ENCODE data around the gene GSE1.

GSE1 gene

DNA sequence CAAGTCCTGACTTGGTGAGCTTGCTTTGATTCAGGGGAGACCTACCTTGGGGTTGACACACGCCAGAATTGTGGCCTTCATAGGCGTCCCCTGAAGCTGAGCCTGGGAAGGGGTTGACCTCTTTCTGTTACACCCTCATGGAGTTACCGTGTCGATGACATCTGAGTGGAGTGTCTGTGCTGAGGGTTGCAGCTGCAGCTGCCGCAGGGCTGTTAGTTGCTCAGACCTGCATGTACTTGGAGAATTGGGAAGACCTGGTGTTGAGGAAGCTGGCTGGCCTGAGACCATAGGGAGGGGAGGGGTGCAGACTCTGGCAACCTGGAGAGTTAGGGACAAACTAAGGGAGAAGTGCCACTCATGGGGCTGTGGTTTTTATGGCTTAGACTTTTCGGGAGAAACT is 9.6 kb downstream of the GSE1 start:
- DNase-seq: no peak

DNA sequence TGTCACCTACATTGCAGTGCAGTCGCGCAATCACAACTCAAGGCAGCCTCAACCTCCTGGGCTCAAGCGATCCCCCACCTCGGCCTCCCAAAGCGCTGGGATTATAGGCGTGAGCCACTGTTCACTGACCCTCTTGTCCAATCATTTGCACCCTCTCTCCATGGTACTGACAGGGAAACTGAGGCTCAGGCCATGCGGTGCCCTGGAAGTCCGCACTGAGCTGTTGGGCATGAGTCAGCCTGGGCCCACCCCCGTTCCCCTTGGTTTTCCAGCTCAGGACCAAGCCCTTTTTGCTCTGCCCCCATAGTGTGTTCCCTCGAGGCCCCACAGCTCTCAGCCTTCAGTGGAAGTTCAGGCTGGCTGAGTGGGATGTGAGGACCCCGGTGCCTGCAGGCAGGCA is 10.1 kb downstream of the GSE1 start:
- DNase-seq: no peak

DNA sequence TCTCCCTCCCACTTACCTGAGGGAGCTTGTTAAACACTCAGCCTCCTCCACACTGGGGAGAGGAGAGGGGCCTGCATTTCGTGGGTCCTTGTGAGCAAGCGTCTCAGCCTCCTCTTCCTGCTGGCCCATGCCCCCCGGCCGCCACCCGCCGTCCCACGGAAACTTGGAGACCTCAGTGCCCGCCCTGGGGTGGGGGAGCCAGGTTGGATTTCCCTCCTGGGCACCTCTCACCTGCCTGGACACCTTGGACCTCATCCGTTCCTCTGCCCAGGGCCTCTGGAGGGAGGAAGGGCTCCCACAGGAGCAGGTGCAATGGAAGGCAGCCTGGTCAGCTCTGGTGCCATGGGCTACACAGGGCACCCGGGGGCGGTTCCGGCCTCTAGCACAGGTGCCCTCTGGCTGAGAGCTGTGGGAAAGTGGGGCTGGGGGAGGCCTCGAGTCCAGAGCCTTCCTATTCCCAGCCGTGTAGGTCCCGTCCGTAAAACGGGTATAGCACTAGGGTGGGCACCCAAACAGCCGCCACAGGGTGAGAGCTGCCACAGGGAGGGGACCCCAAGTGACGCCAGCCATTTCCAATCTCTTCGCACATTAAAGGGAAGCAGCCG is 11.0 kb downstream of the GSE1 start:
- no peak for DNase-seq

DNA sequence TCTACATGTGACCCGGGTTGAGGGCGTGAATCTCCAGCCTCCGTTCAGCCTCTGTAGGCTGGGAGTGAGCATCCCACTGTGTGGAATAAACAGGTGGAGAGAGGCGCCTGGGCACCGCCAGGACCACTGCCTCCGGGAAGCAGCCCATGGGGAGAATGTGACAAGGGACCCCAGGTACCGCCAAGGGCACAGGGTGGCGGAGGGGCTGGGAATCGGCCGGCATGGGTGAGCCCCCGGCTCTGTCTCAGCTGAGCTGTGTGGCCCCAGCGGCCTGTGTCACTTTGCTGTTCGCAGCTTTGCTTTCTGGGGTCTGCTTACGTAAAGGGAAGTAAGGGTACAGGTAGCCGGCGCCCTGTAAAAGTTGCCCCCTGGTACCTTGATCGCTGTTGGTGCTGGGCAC is 11.5 kb downstream of the GSE1 start:
- DNase-seq: no peak

DNA sequence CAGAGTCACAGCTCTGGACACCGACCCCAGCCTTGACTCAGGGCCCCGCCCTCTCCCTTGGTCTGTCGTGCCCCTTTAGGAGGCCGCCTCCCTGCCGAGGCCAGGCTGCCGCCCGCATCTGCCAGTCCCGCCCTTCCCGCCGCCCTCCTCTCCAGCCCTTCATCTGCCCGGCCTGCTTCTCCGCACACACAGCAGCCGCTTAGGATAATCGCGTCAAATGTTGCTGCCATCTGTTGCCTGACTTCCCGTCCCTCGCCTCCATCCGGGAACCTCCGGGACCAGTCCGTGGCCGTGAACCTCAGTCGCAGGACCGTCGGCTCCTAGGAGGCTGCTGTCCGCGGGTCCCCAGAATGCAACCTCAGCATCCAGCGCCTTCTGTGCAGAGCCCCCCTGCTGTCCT is 11.9 kb downstream of the GSE1 start:
- DNase-seq: no peak

DNA sequence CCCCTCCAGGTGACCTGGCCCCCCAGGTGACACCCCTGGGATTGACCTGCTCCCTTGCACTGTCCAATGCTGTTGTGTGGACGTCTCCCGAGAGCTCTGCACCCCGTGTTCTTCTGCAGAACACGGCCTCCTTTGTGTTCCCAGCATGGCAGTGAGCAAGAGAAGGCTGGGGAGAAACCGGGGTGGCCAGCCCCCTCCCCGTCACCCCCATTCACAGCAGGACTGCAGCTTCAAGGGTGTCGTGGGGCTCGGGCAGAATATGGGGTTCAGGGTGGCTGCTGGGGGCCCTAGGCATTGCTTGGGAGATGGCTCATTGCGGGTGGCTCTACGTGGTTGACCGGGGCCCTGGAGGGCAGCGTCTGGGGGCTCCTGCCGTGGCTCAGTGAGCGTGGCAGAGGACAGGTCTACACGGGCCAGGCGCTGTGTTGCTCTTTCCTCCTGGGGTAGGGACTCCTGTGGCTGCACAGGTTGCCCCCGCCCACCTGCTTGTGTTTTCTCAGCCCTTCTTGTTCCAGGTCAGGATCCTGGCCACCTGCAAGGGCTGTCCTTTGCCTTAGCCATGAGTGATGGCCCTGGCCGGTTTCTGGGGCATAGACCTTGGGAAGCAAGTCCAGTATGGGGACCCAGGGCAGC is 12.5 kb downstream of the GSE1 start:
- no peak for DNase-seq

DNA sequence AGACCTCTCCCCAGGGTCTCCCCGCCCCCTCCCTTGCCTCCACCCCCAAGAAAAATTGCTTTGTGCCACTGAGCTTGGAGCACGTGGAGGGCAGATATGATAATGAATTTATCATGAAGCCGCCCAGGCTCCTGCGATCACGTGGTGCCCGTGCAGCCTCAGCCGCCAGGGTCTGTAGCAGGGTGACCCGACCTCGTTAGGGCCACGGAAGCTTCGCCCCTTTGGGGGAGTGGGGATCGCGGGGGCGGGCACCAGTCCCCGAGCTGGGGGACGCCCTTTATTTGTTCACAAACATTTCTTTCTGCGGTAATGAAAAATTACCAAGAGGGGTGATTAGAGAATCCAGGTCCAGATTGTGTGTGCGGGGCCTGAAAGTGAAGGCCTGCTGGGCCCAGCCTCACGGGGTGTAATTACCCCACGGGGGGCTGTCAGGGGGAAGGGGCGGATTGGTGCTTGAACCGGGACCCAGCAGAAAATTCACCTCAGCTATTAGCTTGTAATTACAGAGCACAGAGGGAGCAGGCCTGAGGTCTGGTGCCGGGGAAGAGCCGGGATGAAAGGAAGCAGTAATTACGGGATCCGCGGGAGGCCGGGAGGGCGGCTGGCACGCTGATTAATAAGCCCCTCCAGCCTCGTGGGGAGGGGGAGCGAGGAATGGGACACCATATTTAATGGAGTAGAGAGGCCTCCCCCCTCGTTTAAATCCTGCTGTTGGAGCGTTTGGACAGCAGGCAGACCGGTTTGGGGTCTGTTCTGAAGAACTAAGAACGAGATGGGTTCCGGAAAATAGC is 13.3 kb downstream of the GSE1 start:
- no peak for DNase-seq

DNA sequence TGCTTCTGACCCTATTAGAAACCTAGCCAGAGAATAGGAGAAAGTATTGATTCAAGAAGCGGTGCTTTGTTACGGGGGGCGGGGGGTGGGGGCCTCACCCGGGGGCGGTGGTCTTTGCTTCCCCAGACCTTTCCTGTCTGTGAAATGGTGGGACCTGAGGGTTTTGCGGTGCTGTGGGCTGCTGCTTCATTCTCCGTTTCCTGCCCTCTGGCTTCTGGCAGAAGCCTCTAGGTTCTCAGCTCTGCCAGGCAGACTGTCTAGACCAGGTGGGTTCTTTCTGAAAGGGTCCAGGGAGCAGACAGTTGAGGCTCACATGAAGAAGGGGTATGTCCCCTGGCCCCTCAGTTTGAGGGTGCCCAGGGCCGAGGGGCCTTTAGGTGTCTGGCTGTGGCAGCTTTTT is 14.0 kb downstream of the GSE1 start:
- DNase-seq: no peak

DNA sequence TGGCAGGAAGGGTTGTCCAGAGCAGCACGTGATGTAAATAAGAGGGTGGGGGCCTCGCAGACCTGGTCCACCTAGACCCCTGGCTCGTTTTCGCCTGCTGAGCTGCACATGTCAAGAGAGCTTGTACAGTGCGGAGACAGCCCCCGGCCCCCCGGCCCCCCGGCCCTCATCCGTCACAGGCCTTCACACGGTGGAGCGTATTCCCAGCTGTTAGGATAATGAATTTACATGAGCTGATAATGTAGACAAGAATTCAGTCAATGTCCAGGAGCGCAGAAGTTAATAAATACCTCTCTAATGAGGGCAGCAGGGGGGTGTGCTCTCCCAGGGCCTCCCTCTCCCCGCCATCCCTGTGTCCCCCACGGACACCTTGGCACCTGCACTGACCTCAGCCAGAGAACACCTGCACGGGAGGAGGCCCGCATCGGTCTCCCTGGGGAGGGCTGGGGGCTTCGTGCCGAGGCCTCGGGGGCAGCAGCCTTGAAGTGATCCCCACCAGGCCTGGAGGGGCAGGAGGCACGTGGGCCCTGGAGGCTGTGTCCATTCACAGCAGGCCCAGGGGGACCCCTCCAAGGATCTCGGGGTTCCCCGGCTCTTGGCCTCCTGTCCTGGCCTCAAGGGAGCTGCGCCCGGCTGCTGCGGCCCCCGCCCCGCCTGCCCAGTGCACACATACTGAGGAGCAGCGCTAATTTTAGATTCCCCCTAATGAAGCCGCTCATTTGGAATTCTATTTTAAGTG is 14.6 kb downstream of the GSE1 start:
- DNase-seq: no peak

DNA sequence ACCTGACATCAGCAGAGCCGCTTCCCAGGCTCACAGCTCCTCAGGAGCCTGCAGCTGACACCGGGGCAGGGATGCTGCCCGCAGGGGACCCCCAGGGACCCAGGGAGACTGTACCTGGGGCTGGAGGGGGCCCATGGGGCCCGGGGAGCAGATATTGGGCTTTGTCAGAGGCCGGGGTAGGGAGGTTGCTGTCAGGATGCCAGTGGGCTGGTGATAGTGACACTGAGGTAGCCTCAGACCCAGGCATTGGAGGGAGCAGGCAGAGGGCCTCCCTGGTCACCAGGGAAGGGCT is 15.1 kb downstream of the GSE1 start:
- DNase-seq: no peak

DNA sequence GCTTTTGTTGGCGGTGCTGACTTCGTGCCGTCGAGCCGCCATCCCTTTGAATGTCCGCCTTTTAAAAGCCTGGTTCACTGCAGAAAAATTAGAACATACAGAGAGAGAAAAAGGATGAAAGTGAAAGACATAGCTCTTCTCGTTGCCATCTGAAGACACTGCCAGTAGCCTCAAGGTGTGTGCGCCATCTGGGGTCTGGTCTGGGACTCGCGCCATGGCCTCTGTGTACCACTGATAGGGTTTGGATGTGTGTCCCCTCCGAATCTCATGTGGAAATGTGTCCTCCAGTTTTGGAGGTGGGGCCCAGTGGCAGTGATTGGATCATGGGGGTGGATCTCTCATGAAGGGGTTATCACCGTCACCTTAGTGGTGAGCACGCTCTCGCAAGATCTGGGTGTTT is 15.5 kb downstream of the GSE1 start:
- no peak for DNase-seq

DNA sequence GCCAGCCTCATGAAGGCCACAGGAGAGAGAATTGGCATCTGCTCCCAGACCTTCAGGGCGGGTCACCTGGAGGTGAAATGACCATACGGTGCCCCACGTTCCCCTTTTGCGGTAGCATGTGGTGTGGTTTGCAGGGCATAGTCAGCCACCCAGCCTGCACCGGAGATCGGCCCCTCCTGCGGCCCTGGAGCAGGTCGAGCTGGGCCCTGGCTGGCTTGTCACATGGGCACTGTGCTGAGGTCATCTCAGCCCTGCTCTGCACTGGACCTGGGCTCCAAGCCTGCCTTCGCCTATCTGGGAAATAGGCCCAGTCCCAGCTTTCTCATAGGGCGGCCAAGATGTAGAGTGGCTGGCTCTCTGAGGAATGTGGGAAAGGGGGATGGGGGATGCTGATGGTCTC is 16.2 kb downstream of the GSE1 start:
- DNase-seq: no peak

DNA sequence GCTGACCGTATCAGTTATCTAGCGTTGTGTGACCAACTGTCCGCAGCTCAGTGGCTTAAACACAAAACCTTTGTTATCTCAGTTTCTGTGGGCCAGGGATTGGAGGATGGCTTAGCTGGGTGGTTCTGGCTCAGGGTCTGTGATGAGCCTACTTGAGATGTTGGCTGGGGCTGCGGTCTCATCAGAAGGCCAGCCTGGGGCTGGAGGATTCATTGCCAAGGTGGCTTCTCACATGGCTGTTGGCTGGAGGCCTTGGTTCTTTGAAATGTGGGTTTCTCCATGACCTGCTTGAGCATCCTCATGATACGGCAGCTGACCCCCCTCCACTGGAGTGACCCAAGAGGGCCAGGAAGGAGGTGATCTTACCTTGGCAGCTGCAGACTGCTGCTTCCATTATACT is 16.7 kb downstream of the GSE1 start:
- DNase-seq: no peak

DNA sequence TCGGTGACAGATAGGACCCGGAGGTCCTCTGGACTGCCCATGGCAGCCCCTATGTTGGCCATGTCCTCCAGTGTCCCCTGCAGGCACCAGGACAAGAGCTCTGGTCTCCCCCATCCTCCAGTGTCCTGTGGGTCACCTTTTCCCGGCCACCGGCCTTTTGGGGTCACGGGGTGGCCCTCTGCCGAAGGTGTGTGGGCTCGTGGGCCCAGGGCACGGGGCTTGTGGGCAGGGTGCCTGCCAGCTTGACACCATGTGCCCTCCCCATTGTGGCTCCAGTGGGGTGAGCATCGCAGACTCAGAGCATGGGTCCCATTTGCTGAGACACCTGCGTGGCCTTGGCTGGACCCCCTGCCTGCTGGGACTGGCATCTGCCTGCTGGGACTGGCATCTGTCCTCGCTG is 18.1 kb downstream of the GSE1 start:
- no peak for DNase-seq

DNA sequence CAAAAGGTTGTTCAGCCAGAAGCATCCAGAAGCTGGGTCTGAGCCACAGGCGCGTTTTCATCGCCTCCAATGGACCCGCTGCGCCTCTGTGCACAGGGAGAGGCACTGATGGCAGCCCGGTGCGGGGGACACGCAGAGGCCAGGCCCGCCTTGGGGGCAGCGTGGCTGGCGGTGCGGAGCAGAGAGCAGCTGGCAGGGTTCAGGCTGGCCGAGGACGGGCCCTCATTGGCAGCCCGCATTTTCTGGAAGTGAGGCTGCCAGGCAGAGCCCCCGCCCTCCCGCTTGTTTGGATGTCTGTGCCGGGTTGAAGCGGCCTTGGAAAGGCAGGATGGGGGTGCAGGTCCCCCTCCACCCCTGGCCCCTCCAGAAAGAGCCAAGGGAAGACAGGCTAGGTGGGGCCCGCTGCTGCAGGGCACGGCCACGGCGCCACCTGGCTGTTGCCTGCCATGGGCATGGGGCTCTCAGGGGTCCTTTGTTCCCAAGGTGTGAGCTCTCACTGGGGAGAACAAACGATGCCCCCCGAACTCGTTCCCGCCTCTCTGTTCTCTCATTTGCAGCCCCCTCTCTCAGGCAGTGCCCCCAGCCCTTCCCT is 18.8 kb downstream of the GSE1 start:
- no peak for DNase-seq

DNA sequence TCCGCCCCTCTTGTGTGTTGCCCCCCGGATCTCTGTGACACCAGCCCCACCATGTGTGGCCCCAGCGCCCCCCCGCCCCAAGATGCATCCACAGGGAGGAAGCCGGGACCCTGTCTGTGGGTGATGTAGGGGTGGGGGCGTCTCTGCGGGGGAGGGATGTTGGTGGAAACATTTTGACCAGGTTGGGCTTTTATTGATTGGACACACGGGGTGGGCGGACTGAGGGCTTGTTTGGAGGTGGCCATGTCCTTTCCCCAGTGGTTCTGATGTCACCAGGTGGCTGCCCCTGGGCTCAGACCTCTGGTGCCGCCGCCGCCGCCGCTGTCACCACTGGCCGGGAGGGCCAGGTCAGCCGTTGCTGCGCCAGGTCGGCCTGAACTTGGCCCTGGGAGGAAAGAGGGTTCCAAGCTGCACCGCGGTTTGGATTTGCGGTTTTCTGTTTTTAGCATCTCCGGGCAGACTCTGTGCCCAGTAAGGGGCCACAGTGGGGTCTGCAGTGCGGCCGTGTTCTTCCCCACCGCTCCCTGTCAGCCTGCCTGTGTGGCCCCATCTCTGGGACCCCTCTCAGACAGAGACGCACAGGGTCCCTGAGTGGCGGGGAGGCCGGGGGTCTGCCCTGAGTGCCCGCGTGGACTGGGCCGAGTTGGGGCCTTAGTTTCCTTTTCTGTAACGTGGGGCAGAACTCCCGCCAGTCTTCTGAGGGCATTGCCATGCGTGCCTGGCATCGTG is 19.8 kb downstream of the GSE1 start:
- DNase-seq: no peak

DNA sequence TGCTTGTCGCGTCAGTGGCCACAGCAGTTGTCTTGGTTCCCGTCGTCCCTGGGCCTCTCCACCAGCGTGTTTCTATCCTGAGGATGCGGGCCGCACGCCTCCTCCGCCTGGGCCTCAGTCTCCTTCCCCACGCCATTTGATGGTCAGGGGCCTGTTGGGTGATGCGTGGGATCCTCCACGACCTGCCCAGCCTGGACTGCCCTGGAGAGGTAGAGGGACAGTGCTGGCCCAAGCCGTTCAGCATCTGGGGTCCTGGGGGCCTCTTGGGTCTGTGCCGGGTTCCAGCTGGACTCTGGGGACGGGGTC is 20.3 kb downstream of the GSE1 start:
- no peak for DNase-seq

DNA sequence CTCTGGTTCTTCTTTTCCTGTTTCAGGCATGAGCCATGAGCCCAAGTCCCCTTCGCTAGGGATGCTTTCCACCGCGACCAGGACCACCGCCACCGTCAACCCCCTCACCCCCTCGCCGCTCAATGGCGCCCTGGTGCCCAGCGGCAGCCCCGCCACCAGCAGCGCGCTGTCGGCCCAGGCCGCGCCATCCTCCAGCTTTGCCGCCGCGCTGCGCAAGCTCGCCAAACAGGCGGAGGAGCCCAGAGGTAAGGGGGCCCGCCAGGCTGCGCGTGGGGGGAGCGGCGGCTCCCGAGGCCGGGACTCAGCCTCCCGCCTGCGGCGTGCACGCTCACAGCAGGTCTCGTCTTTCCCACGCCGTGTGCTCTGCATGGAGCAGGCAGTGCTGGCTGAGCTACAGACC is 20.8 kb downstream of the GSE1 start:
- no peak for DNase-seq

DNA sequence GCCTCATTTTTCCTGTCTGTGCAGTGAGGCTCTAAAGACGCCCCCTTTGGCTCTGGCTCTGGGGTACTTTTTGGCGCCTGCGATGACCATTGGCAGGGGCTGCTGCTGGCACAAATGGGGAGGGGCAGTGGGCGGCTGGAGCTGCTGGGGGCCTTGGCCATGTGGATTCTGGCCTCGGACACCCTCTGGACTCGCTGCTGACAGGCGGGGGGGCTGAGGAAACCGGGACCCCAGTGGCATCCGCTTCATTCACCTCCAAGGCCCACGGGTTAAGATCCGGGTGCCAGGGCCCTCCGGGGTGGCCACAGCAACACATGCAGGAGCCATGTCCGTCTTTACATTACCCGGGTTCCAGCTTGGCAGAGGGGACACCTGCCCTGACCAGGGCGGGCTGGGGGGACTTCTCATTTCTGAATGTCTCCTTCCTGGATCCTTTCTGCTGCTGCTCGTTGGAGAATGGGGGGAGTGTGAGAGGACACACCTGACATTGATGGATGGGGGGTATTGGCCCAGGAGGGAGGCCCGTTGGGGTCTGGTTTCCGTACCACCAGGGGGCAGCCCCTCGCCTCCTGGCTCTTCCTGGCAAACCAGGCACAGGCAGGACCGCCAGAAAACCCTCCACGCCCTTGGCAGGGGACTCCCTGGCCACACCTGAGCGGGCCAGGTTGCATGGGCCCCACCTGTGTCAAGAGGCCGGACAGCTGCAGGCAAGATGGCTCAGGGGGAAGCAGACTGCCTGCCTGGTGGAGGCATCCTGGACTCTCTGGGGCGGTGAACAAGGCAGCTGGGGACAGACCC is 21.8 kb downstream of the GSE1 start:
- DNase-seq: no peak

DNA sequence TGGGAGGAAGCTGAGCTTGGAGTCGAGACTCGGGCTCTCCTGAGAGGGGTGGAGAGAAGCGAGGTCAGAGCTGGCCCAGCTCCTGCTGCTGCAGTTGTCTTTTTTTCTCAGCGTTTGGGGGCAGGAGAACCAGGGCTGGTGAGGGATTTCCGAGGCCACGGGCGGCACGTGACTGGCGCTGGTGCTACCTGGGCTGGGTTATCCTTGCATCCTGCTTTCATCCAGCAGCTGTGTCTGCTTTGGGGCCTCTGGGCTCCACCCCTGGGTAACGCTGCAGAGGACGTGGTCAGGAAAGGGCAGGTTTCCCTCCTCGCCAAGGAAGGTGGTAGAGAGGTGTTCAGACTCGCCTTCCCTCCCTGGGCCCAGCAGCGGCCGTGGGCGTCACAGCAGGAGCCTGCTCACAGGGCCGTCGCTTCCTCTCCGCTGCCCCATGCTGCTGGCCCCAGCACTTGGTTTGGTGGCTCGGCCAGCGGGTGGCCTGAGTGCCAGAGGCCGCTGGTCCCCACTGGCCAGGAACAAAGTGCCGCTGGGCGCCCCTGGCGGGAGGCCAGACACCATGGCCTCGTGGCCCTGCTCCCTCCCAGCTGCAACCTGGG is 22.5 kb downstream of the GSE1 start:
- no peak for DNase-seq

DNA sequence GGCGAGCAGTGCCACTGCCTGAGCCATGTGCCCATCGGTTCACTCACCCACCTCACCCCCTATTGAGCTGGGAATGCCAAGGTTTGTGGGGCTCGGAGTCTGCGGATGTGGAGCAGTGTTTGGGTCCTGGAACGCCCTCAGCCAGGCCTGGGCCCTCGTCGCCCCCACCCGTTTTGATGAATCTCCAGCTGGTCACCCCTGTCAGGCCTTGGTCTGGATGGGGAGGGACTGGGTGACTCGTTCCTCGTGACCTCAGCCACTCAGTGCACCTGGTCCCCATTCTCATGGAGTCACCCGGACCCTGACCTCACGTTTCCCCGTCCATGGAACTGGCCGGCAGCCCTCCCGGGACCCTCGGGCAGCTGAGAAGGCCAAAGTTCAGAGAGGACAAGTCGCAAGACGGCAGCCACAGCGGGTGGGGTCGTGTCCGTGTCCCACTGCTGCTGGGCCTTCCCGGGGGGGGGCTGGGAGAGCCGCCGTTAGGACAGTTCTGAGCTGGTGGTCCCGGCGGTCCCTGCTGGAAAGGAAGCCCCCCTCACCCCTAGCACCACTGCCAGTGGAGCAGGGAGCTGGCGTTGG is 23.2 kb downstream of the GSE1 start:
- DNase-seq: no peak
